ENCODE results near the gene SIX3.

DNA sequence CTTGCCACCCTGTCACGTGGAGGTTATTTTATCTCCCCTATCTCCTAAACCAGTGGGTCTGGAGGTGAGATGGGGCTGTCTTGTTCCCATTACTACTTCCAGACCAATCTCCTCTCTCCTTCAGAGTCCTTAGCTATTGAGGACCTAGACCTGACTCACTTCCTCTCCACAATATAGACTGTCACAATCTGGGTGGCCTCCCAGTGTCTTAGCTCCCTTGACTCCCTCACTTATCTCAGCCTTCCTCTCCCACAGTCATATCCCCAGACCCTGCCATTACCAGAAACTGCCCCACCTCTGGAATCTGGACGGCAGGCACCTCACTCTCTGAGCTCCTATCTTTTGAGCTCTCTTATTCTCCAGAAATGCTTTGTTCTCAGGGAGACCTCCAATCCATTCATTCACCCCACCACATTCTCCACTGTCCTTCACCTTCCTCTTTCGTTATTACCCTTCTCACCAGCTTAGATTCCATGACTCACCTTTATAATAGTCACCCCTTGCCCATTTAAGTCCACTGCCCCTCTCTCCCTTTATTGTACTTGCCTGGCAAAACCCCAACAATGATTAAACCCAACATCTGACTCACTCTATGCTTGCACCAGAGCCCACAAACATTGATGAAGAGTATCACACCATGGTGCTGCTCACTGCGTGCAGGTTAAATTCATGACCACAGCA, 23.3 kb upstream of the SIX3 start:
- TF ChIP-seq, protein P1, sequence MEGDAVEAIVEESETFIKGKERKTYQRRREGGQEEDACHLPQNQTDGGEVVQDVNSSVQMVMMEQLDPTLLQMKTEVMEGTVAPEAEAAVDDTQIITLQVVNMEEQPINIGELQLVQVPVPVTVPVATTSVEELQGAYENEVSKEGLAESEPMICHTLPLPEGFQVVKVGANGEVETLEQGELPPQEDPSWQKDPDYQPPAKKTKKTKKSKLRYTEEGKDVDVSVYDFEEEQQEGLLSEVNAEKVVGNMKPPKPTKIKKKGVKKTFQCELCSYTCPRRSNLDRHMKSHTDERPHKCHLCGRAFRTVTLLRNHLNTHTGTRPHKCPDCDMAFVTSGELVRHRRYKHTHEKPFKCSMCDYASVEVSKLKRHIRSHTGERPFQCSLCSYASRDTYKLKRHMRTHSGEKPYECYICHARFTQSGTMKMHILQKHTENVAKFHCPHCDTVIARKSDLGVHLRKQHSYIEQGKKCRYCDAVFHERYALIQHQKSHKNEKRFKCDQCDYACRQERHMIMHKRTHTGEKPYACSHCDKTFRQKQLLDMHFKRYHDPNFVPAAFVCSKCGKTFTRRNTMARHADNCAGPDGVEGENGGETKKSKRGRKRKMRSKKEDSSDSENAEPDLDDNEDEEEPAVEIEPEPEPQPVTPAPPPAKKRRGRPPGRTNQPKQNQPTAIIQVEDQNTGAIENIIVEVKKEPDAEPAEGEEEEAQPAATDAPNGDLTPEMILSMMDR (IDR thresholded peaks at IDR 0.05; ENCODE audit: low read length): no peak
- no peak for TF ChIP-seq EZH2 (IDR thresholded peaks at IDR 0.05; ENCODE audit: borderline replicate concordance, low read length)

Measured in OCI-LY1 (cell line).